ENCODE data around the gene AADACL4. TPM values are rescaled to one million over a fixed set of nuclear protein-coding genes. Genes with fewer than 3 reads are reported as not detected.

The AADACL4 gene
- total RNA-seq, 1 experiment from 2014 or later, result not detected

- no peak overlapping the region for H4K91ac ChIP-seq (ENCODE audit: insufficient read length, low read depth, low read length)
Observed at GRCh38 chr1:12654004-12654567, 10.2 kb downstream of the AADACL4 start.

More at GRCh38 chr1:12654004-12654567, 10.2 kb downstream of the AADACL4 start:
- Histone ChIP-seq H3K79me2 (ENCODE audit: insufficient read depth, low read length) (no peaks in the 10 kb centered on the region), H2BK12ac (ENCODE audit: insufficient read length, low read depth, low read length) (no peak overlapping the region), H2BK20ac (ENCODE audit: low read depth, low read length, poor library complexity, severe bottlenecking) (no peak overlapping the region), H2BK120ac (ENCODE audit: low read depth, low read length, poor library complexity, severe bottlenecking) (no peak overlapping the region), H3K14ac (ENCODE audit: insufficient read depth, low read length) (no peak overlapping the region), H2BK5ac (ENCODE audit: insufficient read length, low read length) (no peak overlapping the region), H3K9me3 (ENCODE audit: control insufficient read depth, low read depth, low read length) (no peaks in the 10 kb centered on the region), H3K4ac (ENCODE audit: low read depth, low read length) (no peak overlapping the region), H3K23me2 (ENCODE audit: insufficient read length, low read depth, low read length, poor library complexity, severe bottlenecking) (no peaks in the 10 kb centered on the region), H4K8ac (replicated peaks; ENCODE audit: insufficient read length, low read depth, low read length) (no peak overlapping the region), H3K18ac (ENCODE audit: insufficient read length, low read depth, low read length) (no peak overlapping the region), H3K56ac (ENCODE audit: insufficient read length, low read depth, low read length) (no peak overlapping the region), H2AK5ac (ENCODE audit: insufficient read length, low read length) (no peak overlapping the region), H2AFZ (ENCODE audit: low read length) (no peak overlapping the region), H4K5ac (ENCODE audit: insufficient read length, low read depth, low read length) (no peak overlapping the region), H3K4me1 (ENCODE audit: insufficient read depth, low read length) (no peaks in the 10 kb centered on the region), H4K20me1 (ENCODE audit: control insufficient read depth, insufficient read depth, insufficient read length) (no peaks in the 10 kb centered on the region), H3K27ac (ENCODE audit: insufficient read length, low read depth, low read length) (no peak overlapping the region), H2BK15ac (ENCODE audit: low read depth, low read length) (no peak overlapping the region), H3T11ph (ENCODE audit: low read length) (no peak overlapping the region), H3K79me1 (ENCODE audit: insufficient read depth, low read depth, low read length, poor library complexity, severe bottlenecking) (no peaks in the 10 kb centered on the region), H3K23ac (ENCODE audit: insufficient read length, low read depth, low read length) (no peak overlapping the region), H3K27me3 (ENCODE audit: insufficient read depth, low read length) (no peaks in the 10 kb centered on the region), H3K4me2 (ENCODE audit: insufficient read depth, insufficient read length, low read length) (no peak overlapping the region), H3K9ac (ENCODE audit: extremely low read depth, insufficient read length, low read length) (no peak overlapping the region)
- H3K27me3 Mint-ChIP-seq (ENCODE audit: low read depth), result peaks cover 21% of the 10 kb centered on the region
- H3K36me3 Mint-ChIP-seq (ENCODE audit: insufficient read depth in 1 of 3, low read depth in 3 of 3), result peaks cover 0 to 20% (median 2%) of the 10 kb centered on the region in 3 experiments; a peak in 4 of 7 replicates
- peaks cover 10 to 12% of the 10 kb centered on the region in 2 experiments for H3K4me1 Mint-ChIP-seq
- peaks cover 14 to 16% of the 10 kb centered on the region in 2 experiments for H3K9me3 Mint-ChIP-seq
- H3K4me3 Mint-ChIP-seq, result no peak overlapping the region
- DNase-seq, result no peak
- TF ChIP-seq CTCF (conservative IDR thresholded peaks at IDR 0.05), result no peak
- no CpG with 5 or more reads among the region's 4 CpGs for WGBS (ENCODE audit: extremely low coverage, insufficient read length, low lambda C conversion rate)
- no peak overlapping the region for H3K27ac Mint-ChIP-seq

All from H9 (cell line).